Mucosa of rectum (tissue), 2 donors: ENCODE data around the gene SF1.
A peak's percentile ranks its signal among the peaks of the same experiment; 100 is the strongest.
"Not testable (repeated sequence)": the region's sequence is repeated elsewhere in the genome, so short reads cannot be mapped to it uniquely, and the experiment has no call there.

Source experiments
- H3K27ac ChIP-seq, 2 donors: one replicate each; pipeline ENCODE4 v1.7.0; 2013; ENCODE audit warnings: inconsistent platforms in 2 of 2, low read depth in 2 of 2, low read length in 2 of 2
- H3K27me3 ChIP-seq, 2 donors: one replicate each; pipeline ENCODE4 v1.7.0; 2013; ENCODE audit warnings: low read length in 2 of 2; ENCODE audit not compliant: control insufficient read depth in 2 of 2, insufficient read depth in 2 of 2
- H3K36me3 ChIP-seq, 2 donors: one replicate each; pipeline ENCODE4 v1.7.0; 2013; ENCODE audit warnings: low read length in 2 of 2; ENCODE audit not compliant: control insufficient read depth in 2 of 2, insufficient read depth in 2 of 2
- H3K4me1 ChIP-seq, 2 donors: one replicate each; pipeline ENCODE4 v1.7.0; 2013; ENCODE audit warnings: low read length in 2 of 2, mild to moderate bottlenecking in 1 of 2; ENCODE audit not compliant: control insufficient read depth in 2 of 2, insufficient read depth in 2 of 2
- H3K4me3 ChIP-seq, 2 donors: one replicate each; pipeline ENCODE4 v1.7.0; 2013; ENCODE audit warnings: low read length in 2 of 2
- H3K9ac ChIP-seq, 2 donors: one replicate each; pipeline ENCODE4 v1.7.0; 2013; ENCODE audit warnings: low read length in 2 of 2, low read depth in 1 of 2, mild to moderate bottlenecking in 1 of 2
- H3K9me3 ChIP-seq, 2 donors: one replicate each; pipeline ENCODE4 v1.7.0; 2013; ENCODE audit warnings: low read length in 2 of 2; ENCODE audit not compliant: control insufficient read depth in 2 of 2
- donor health status: healthy.
- donor health status: Normal muscosa, but diverticular disease.

SF1 gene, protein sequence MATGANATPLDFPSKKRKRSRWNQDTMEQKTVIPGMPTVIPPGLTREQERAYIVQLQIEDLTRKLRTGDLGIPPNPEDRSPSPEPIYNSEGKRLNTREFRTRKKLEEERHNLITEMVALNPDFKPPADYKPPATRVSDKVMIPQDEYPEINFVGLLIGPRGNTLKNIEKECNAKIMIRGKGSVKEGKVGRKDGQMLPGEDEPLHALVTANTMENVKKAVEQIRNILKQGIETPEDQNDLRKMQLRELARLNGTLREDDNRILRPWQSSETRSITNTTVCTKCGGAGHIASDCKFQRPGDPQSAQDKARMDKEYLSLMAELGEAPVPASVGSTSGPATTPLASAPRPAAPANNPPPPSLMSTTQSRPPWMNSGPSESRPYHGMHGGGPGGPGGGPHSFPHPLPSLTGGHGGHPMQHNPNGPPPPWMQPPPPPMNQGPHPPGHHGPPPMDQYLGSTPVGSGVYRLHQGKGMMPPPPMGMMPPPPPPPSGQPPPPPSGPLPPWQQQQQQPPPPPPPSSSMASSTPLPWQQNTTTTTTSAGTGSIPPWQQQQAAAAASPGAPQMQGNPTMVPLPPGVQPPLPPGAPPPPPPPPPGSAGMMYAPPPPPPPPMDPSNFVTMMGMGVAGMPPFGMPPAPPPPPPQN

GRCh38 chr11:64778473-64779298 is at the start of gene SF1:
SF1 (minus strand) TSS chr11:64778542; CDS start chr11:64778392, 150 bp downstream.
- peak within 1 kb of the TSS; percentile 89 to 92 for H3K9ac ChIP-seq
- H3K4me3 ChIP-seq: peak within 1 kb of the TSS; percentile 96 to 97
- peaks cover 33 to 35% of the 10 kb centered on the region in 2 donors for H3K36me3 ChIP-seq
- H3K27ac ChIP-seq: peak within 1 kb of the TSS; percentile 99
- H3K4me1 ChIP-seq: peaks cover 19 to 20% of the 10 kb centered on the region in 2 donors
- H3K9me3 ChIP-seq: no peaks in the 10 kb centered on the region
- H3K27me3 ChIP-seq: no peaks in the 10 kb centered on the region

DNA sequence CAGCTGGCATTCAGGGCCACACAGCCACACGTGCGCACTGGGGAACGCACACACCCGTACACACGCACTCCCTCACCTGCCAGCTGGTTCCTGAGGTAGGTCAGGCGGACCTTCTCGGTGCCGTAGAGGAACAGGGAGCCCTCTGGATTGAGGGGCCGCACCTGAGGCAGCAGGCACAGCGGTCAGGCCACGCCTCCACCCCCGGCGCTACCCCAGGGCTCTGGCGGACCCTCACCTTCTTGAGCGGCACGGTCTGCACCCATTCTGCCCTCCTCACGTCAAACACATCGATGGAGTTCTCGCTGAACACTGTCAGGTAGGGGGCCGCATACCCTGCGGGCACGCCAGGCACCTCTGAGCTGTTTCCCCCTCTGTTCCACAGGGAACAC is 49.1 kb upstream of the SF1 start:
- H3K27me3 ChIP-seq: no peaks in the 10 kb centered on the region
- H3K27ac ChIP-seq: no peak overlapping the region
- H3K9me3 ChIP-seq: no peaks in the 10 kb centered on the region
- H3K9ac ChIP-seq: no peak overlapping the region
- no peak overlapping the region for H3K4me3 ChIP-seq
- H3K36me3 ChIP-seq: peaks cover 28 to 37% of the 10 kb centered on the region in 2 donors
- no peaks in the 10 kb centered on the region for H3K4me1 ChIP-seq

DNA sequence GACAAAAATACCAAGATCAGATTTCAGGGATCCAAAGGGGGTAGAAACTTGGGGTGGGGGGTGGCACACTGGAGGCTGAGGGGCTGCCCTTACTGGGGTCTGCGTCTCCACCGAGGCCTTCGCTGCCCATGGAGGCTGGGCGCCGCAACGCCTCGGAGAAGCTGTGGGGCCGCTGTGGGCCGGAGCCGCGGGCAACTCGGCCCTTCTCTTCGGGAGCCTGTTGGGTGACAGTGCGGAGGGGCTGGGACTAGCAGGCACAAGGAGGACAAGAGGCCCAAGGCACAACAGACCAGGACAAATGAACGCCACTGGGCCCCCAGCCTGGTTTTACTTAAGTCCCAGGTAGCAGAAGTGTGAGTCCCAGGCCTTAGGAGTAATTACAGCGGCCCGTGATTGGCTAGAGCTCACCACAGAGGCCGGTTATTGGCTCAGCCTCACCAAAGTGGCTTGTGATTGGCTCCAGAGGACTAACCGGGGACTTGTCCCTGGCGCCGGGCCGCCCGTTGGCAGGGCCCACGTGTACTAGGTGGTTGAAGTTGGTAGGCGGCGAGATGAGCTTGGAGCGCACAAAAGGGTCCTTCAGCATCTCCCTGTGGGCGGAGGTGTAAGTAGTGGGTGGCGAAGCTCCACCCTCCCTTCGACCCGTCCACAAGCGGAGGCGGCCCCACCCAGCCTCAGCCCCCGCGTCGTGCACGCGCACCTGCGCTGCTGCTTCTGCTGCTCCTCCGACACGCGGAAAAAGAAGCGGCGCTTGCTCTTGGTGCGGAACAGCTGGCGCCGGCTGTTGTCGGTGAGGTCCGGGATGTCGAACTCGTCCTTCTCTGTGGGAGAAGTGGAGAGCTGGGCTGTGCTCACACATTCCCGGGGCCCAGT is 48.5 kb upstream of the SF1 start:
- H3K36me3 ChIP-seq: peaks cover 23 to 35% of the 10 kb centered on the region in 2 donors
- H3K9me3 ChIP-seq: no peaks in the 10 kb centered on the region
- no peak overlapping the region for H3K4me3 ChIP-seq
- H3K9ac ChIP-seq: no peak overlapping the region
- H3K4me1 ChIP-seq: no peaks in the 10 kb centered on the region
- H3K27ac ChIP-seq: no peak overlapping the region
- H3K27me3 ChIP-seq: no peaks in the 10 kb centered on the region

DNA sequence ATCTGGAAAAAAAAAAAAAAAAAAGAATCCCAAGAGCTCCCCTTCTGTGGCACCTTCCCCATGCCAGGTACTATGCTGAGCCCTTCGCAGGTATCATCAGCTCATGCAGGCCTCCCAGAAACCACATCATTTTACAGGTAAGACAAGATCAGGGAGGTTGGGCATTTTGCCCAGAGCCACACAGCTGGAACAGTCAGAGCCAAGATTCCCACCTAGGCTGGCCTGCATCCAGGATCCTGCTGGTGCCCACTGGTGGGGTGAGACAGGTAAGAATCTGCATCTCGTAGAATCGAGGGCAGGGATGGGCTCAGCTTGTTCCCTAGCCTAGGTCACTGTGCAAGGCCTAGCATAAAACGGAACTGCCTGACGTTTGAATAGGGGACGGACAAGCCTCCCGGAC is 47.7 kb upstream of the SF1 start:
- Histone ChIP-seq H3K9ac (no peak overlapping the region), H3K4me3 (no peak overlapping the region), H3K27ac (no peak overlapping the region), H3K9me3 (no peaks in the 10 kb centered on the region), H3K4me1 (no peaks in the 10 kb centered on the region), H3K27me3 (no peaks in the 10 kb centered on the region), H3K36me3 (peaks cover 23 to 32% of the 10 kb centered on the region in 2 donors)

DNA sequence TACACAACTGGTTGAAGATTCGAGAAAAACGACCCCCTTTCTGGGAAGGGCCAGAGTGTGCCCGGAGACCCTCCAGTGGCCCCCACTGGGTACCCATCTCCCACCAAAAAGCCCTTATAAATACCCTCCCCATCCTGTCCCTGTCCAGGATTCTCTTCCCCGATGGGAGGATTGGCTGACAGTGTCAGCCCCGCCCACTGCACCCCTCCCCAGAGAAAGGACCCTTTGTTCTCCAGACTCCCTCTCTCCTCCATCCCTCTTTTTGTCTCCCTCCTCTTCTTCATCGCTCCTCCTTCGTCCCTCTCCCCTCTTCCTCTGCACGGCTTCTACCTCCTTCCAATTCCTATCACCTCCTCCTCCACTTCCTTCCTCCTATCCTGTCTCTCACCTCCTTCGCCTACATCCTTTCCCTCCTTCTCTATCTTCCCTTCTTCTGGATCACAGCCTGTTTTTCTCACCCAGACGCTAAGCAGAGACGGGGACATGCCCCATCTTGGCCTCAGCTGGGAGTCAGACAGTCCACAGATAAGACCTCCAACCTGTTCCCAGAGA is 45.3 kb upstream of the SF1 start:
- Histone ChIP-seq H3K9ac (no peak overlapping the region), H3K27ac (no peak overlapping the region), H3K4me1 (no peaks in the 10 kb centered on the region)

DNA sequence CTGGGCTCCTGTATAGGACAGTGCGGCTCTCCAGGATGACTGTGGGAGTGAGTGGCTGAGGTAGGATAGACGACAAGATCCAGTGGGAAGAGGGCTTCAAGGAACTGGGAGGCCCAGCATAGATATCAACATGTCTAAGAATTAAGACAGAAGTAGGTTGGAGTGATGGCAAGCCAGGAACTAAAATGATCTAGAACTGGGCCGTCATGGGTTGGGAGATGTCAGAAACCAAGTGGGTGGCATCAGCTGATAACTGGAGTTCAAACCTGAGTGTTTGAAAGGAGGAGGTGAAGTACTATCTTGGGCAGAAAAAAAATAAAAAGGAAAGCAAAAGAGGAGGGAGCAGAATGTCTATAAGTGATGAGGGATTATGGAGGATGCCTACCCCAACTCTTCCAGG is 39.1 kb upstream of the SF1 start:
- Histone ChIP-seq H3K36me3 (no peaks in the 10 kb centered on the region), H3K27me3 (no peaks in the 10 kb centered on the region), H3K9me3 (no peaks in the 10 kb centered on the region), H3K27ac (no peak overlapping the region), H3K9ac (no peak overlapping the region), H3K4me3 (no peak overlapping the region), H3K4me1 (no peaks in the 10 kb centered on the region)

More for the DNA sequence above, 45.3 kb upstream of the SF1 start:
- Histone ChIP-seq H3K4me3 (no peak overlapping the region), H3K36me3 (peaks cover 19 to 21% of the 10 kb centered on the region in 2 donors), H3K27me3 (no peaks in the 10 kb centered on the region), H3K9me3 (no peaks in the 10 kb centered on the region)

- H3K27ac ChIP-seq, H3K9me3 ChIP-seq, H3K9ac ChIP-seq, H3K4me1 ChIP-seq, H3K36me3 ChIP-seq, H3K4me3 ChIP-seq, H3K27me3 ChIP-seq: not testable (repeated sequence)
Observed at GRCh38 chr11:64815433-64815832, 37.1 kb upstream of the SF1 start.

GRCh38 chr11:64814712-64815187 is 36.4 kb upstream of the SF1 start:
- Histone ChIP-seq H3K4me3 (no peak overlapping the region), H3K27ac (no peak overlapping the region), H3K9me3 (no peaks in the 10 kb centered on the region), H3K36me3 (no peaks in the 10 kb centered on the region), H3K4me1 (peaks cover 6% of the 10 kb centered on the region in 2 donors), H3K27me3 (no peaks in the 10 kb centered on the region), H3K9ac (no peak overlapping the region)

GRCh38 chr11:64813826-64814225 is 35.5 kb upstream of the SF1 start:
- no peaks in the 10 kb centered on the region for H3K9me3 ChIP-seq
- H3K27me3 ChIP-seq: no peaks in the 10 kb centered on the region
- H3K4me3 ChIP-seq: no peak overlapping the region
- H3K9ac ChIP-seq: no peak overlapping the region
- peaks cover 9 to 10% of the 10 kb centered on the region in 2 donors for H3K4me1 ChIP-seq
- no peak overlapping the region for H3K27ac ChIP-seq
- no peaks in the 10 kb centered on the region for H3K36me3 ChIP-seq
